Endodermal cell (in vitro differentiated cells): Measurements from ENCODE around the gene MUC6. TPM values are rescaled to one million over a fixed set of nuclear protein-coding genes. Genes with fewer than 3 reads are reported as not detected.

Experiments used
- DNase-seq: peaks from one replicate; pipeline ENCODE4 v3.0.0-alpha.2; 2017
- H3K27ac ChIP-seq: 2 replicates; pipeline ENCODE4 v1.5.1; 2013; ENCODE audit warnings: mild to moderate bottlenecking, low read depth, low read length, moderate library complexity
- H3K27me3 ChIP-seq: 2 replicates; pipeline ENCODE4 v1.6.1; 2013; ENCODE audit warnings: mild to moderate bottlenecking, low read length, moderate library complexity; ENCODE audit not compliant: insufficient read depth, control insufficient read depth, poor library complexity, severe bottlenecking
- H3K36me3 ChIP-seq: 2 replicates; pipeline ENCODE4 v1.7.0; 2013; ENCODE audit warnings: mild to moderate bottlenecking, low read length, moderate library complexity; ENCODE audit not compliant: control insufficient read depth, insufficient read depth
- H3K4me1 ChIP-seq: one replicate; pipeline ENCODE4 v1.7.0; 2013; ENCODE audit warnings: low read length; ENCODE audit not compliant: control insufficient read depth, insufficient read depth
- H3K4me3 ChIP-seq: 2 replicates; pipeline ENCODE4 v1.5.1; 2013; ENCODE audit warnings: mild to moderate bottlenecking, low read length, moderate library complexity
- H3K9ac ChIP-seq: 2 replicates; pipeline ENCODE4 v1.6.1; 2013; ENCODE audit warnings: mild to moderate bottlenecking, low read length, moderate library complexity; ENCODE audit not compliant: poor library complexity, severe bottlenecking; ENCODE audit errors: extremely low read depth
- H3K9me3 ChIP-seq: 2 replicates; pipeline ENCODE4 v1.6.1; 2013; ENCODE audit warnings: mild to moderate bottlenecking, low read length, moderate library complexity; ENCODE audit not compliant: control insufficient read depth
- H3K27ac Mint-ChIP-seq: 2 replicates; pipeline ENCODE4 v1.8.0; 2020; ENCODE audit warnings: mixed read lengths
- H3K27me3 Mint-ChIP-seq: 2 replicates; pipeline ENCODE4 v1.8.0; 2021; ENCODE audit warnings: mild to moderate bottlenecking, mixed read lengths; ENCODE audit not compliant: insufficient read depth
- H3K36me3 Mint-ChIP-seq: 2 replicates; pipeline ENCODE4 v1.8.0; 2020; ENCODE audit warnings: low read depth, mixed read lengths
- H3K4me1 Mint-ChIP-seq: 2 replicates; pipeline ENCODE4 v1.8.0; 2020; ENCODE audit warnings: mixed read lengths
- H3K4me3 Mint-ChIP-seq: 2 replicates; pipeline ENCODE4 v1.8.0; 2020; ENCODE audit warnings: mild to moderate bottlenecking, moderate library complexity, mixed read lengths
- H3K9me3 Mint-ChIP-seq: 2 replicates; pipeline ENCODE4 v1.8.0; 2020; ENCODE audit warnings: mild to moderate bottlenecking, mixed read lengths
- WGBS, 2 experiments: methylation state at CpG; one replicate each; pipeline versions ENCODE4 v1.1.5 to v1.1.7; 2013; ENCODE audit warnings: missing lambda C conversion rate in 2 of 2, mixed read lengths in 1 of 2; ENCODE audit not compliant: insufficient coverage in 1 of 2, insufficient read length in 1 of 2; 5-methylcytosine and 5-hydroxymethylcytosine counted together
- total RNA-seq, 2 donors: library from RNA; stranded (reverse); fragmentation: NEBNext Ultra II Directional in 1 of 2; extraction: Animal tissue kit (Norgen Biotek cat#: 25700) in 1 of 2; gene quantifications; 2 replicates in 1 of 2; 3 replicates in 1 of 2; pipeline ENCODE4 v1.2.1, GENCODE V29; 2021
- TF ChIP-seq, protein P1 (sequence below): fragments of 200-600 bp; sonication (generic); conservative IDR thresholded peaks from 2 replicates; pipeline ENCODE4 v1.5.0; 2021; ENCODE audit warnings: antibody characterized with exemption, mild to moderate bottlenecking

Gene MUC6
- total RNA-seq, 2 donors from 2014 or later, result 0.26 to 0.40 TPM

GRCh38 chr11:1077417-1078119 lies 41.0 kb upstream of the MUC6 start:
- no peak overlapping the region for H3K27ac Mint-ChIP-seq
- H3K9ac ChIP-seq, result no peak overlapping the region
- no peaks in the 10 kb centered on the region for H3K27me3 ChIP-seq
- no peaks in the 10 kb centered on the region for H3K27me3 Mint-ChIP-seq
- H3K4me1 Mint-ChIP-seq, result no peaks in the 10 kb centered on the region
- 88 to 91% methylated on average over 28 to 33 of the region's 33 CpGs for WGBS, 2 experiments
- no peaks in the 10 kb centered on the region for H3K9me3 Mint-ChIP-seq
- TF ChIP-seq, protein P1, sequence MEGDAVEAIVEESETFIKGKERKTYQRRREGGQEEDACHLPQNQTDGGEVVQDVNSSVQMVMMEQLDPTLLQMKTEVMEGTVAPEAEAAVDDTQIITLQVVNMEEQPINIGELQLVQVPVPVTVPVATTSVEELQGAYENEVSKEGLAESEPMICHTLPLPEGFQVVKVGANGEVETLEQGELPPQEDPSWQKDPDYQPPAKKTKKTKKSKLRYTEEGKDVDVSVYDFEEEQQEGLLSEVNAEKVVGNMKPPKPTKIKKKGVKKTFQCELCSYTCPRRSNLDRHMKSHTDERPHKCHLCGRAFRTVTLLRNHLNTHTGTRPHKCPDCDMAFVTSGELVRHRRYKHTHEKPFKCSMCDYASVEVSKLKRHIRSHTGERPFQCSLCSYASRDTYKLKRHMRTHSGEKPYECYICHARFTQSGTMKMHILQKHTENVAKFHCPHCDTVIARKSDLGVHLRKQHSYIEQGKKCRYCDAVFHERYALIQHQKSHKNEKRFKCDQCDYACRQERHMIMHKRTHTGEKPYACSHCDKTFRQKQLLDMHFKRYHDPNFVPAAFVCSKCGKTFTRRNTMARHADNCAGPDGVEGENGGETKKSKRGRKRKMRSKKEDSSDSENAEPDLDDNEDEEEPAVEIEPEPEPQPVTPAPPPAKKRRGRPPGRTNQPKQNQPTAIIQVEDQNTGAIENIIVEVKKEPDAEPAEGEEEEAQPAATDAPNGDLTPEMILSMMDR, result no peak
- H3K27ac ChIP-seq, result no peak overlapping the region
- no peaks in the 10 kb centered on the region for H3K36me3 ChIP-seq
- DNase-seq, result no peak
- no peak overlapping the region for H3K4me3 Mint-ChIP-seq
- no peaks in the 10 kb centered on the region for H3K36me3 Mint-ChIP-seq
- no peaks in the 10 kb centered on the region for H3K9me3 ChIP-seq
- H3K4me1 ChIP-seq, result no peaks in the 10 kb centered on the region
- H3K4me3 ChIP-seq, result no peak overlapping the region

DNA sequence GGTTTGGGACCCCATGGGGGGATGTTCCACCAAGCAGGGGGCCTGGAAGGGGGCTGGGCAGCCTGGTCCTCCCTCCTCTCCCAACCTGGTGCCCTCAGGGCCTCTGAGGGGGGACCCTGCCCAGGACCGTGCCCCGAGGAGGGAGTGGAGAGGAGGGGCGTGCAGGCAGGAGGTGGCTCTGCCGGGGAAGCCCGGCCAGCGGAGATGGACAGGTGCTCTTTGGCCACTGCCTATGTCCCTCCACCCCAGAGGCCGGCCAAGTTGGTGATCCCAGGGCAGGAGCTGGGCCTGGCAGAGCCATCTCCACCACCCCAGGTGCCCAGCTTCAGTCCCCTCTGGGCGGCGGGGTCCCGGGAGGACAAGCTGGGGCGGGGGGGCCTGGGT lies 40.5 kb upstream of the MUC6 start:
- no peaks in the 10 kb centered on the region for H3K9me3 Mint-ChIP-seq
- H3K4me3 ChIP-seq, result no peak overlapping the region
- H3K9me3 ChIP-seq, result no peaks in the 10 kb centered on the region
- no peaks in the 10 kb centered on the region for H3K36me3 ChIP-seq
- H3K27ac Mint-ChIP-seq, result no peak overlapping the region
- H3K36me3 Mint-ChIP-seq, result no peaks in the 10 kb centered on the region
- TF ChIP-seq, protein P1, result no peak
- no peak overlapping the region for H3K27ac ChIP-seq
- no peak overlapping the region for H3K9ac ChIP-seq
- DNase-seq, result no peak
- H3K4me1 ChIP-seq, result no peaks in the 10 kb centered on the region
- 90 to 100% methylated on average over 1 to 11 of the region's 11 CpGs for WGBS, 2 experiments
- H3K27me3 ChIP-seq, result no peaks in the 10 kb centered on the region
- no peaks in the 10 kb centered on the region for H3K4me1 Mint-ChIP-seq
- no peaks in the 10 kb centered on the region for H3K27me3 Mint-ChIP-seq
- H3K4me3 Mint-ChIP-seq, result no peak overlapping the region

DNA sequence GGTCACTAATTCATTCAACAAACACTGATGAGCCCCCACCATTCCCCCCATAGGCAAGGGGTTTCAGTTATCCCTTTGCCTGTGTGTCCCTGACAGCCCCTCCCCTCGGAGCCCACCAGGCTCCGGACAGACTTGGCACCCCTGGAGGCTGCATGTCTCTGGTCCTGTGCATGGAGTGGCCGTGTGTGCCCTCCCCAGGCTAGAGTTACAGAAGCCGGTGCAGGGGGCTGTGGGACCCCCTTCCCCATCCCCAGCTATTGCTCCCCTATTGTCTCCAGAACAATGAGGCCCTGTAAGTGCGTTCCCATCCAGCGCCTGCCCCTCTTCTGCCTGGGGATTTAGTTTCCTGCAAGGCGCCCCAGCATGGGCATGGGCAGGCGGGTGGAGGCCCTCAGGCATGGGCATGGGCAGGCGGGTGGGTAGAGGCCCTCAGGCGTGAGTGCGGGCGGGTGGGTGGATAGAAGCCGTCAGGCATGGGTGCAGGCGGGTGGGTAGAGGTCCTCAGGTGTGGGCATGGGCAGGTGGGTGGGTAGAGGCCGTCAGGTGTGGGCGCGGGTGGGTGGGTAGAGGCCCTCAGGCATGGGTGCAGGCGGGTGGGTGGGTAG lies 39.6 kb upstream of the MUC6 start:
- Histone ChIP-seq H3K4me3 (no peak overlapping the region), H3K36me3 (no peaks in the 10 kb centered on the region), H3K4me1 (no peaks in the 10 kb centered on the region), H3K27ac (no peak overlapping the region), H3K9me3 (no peaks in the 10 kb centered on the region), H3K27me3 (no peaks in the 10 kb centered on the region), H3K9ac (no peak overlapping the region)
- WGBS, 2 experiments, result 88 to 89% methylated on average over 8 to 18 of the region's 18 CpGs
- TF ChIP-seq, protein P1, result no peak
- H3K36me3 Mint-ChIP-seq, result no peaks in the 10 kb centered on the region
- H3K27ac Mint-ChIP-seq, result no peak overlapping the region
- H3K4me1 Mint-ChIP-seq, result no peaks in the 10 kb centered on the region
- H3K27me3 Mint-ChIP-seq, result no peaks in the 10 kb centered on the region
- DNase-seq, result no peak
- no peak overlapping the region for H3K4me3 Mint-ChIP-seq
- no peaks in the 10 kb centered on the region for H3K9me3 Mint-ChIP-seq
